Superior temporal gyrus (tissue), 1 donor: ENCODE results near the gene CLDN3.
"Not testable (repeated sequence)": the region's sequence is repeated elsewhere in the genome, so short reads cannot be mapped to it uniquely, and the experiment has no call there.

Source experiments
- DNase-seq: peaks from one replicate; pipeline ENCODE4 v3.0.0-alpha.2; 2016; ENCODE audit errors: extremely low spot score

CLDN3 gene, protein sequence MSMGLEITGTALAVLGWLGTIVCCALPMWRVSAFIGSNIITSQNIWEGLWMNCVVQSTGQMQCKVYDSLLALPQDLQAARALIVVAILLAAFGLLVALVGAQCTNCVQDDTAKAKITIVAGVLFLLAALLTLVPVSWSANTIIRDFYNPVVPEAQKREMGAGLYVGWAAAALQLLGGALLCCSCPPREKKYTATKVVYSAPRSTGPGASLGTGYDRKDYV

DNA sequence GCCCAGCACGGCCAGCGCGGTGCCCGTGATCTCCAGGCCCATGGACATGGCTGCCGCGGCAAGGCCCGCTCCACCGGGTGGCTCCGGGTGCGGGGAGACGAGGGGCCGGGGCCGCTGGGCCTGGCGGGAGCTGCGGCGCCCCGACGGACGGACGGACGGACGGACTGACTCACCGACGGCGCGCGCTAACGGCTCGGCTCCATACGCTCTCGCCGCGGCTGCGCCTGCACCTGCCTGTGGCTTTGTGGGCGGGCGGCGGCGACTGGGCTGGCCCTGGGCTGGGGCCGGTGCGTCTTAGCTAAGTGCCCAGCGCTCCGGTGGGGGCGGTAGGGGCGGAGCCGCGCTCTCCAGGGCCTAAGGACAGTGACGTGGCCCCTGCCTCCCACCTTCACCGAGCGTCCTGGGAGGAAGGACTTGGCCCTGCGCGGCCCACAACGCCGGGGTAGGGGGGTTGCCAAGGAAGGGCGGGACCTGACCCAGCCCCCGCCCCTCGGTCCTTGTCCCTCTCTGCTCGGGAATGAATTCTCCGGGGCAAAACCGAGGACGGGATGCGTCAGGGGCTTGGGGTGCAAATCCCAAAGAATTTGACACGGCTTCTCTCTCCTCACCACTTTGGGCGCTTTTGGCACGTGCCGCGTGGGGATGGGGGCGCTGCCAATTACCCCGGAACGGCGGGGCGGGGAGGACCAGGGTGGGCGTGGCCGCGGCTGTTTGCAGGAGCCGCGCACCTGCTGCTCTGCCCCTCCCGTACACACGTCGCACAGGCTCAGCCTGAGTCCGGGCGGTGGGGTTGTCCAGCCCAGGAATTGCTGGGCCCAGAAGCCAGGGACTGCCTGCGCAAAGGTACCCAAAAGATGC lies at the start of gene CLDN3:
CLDN3 (minus strand) TSS at position 269 of the 858 bp plus-strand sequence; CDS start at position 48, 221 bp downstream.
- no peak for DNase-seq

DNA sequence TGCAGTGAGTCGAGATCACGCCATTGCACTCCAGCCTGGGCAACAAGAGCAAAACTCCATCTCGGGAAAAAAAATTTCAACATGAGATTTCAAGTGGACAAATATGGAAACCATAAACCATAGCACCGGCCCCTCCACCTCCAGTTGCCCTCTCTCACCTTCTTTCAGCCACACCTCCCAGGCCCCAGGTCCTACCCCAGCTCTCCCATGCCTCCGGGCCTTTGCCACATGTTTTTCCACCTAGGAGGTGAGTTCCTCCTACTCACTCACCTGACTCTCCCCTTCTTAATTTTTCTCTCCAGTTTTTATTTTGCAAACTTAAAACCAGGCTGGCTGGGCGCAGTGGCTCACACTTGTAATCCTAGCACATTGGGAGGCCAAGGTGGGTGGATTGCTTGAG lies 47.1 kb upstream of the CLDN3 start:
- DNase-seq, result no peak

DNA sequence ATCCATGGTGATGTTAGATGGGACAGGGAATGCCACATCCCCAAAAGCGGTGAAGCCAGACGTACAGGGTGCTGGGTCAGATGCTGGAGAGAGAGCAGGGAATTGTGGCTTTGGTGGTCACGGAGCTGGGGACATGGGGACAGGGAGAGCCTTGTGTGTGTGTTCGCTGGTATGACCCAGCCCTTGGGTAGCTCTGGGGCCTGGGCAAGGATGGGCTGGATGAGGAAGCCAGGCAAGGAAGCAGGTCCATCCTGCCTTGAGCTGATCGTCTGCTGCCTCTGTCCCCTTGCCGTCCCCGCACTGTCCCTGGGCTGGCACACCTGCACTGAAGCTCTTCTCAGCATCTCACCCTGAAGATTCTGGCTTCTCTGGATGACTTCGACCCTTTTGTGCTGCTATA lies 45.4 kb upstream of the CLDN3 start:
- no peak for DNase-seq

DNA sequence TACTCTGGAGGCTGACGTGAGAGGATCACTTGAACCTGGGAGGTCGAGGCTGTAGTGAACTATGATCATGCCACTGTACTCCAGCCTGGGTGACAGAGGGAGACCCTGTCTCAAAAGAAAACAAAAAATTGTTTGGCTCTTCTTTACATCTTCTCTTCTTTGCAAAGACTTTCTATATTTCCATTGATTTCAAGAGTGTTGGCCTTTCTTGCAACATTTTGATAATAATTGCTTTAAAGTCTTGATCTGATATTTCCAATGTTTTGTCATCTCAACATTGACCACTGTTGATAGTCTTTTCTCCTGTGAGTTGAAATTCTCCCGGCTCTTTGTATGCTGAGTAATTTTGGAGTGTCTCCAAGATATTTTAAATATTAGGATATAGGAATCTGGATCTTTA lies 42.9 kb upstream of the CLDN3 start:
- no peak for DNase-seq

DNA sequence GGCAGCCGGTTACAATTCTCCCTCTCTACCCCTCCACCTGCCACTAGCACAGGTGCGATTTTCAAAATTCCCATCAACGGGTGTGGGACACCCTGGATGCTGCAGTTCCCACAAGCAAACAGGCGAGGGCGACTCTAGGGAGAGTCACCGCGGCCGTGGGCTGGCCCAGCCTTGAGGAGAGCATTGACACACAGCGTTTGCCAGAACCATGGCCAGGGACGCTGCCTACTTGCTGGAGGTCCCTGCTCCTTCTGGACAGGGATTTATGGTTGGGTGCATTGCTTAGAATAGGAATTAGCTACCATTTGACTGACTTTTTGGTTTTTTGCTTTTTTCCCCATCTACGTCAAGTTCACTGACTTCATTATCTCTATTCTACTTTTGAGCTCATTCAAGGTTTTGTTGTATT lies 41.7 kb upstream of the CLDN3 start:
- peak; percentile 20 for DNase-seq

DNA sequence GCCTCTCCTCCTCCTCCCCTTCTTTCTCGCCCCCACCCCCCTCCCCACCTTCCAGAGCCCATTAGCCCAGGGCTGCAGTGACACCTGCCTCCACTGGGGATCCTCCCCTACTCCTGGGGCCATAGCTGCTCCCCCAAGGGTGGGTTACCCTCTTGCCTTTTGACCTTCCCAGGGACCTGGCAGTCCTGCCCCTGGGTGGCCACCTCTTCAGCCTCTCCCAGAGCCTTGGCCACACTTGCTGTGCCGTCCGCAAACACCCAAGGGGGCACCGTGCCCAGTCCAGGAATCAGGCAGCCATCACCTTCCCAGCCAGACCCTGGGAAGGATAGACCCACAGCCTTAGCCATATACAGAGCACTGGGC lies 40.9 kb upstream of the CLDN3 start:
- no peak for DNase-seq

DNA sequence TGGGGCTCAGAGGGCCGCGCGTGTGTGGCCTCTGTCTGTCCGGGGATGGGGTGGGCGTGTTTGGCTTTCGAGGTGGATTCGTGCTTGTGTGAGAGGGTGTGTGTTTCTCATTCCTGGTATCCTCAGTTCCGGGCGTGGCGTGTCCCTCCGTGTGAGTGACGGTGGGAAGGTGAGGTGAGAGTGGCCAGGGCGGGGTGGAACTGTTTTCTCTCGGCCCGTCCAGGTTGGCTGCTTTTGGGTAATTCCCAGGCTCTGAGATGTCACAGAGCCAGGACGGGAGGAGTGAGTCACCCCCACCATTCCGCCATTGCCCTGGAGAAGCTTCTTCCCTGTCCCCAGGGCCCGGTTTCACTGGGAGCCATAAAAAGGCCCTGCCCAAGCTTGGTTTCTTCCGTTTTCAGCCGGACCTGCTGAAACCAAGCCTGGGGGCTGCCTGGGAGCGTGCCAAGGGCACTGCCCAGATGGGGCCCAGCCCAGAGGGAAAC lies 39.4 kb upstream of the CLDN3 start:
- no peak for DNase-seq

DNA sequence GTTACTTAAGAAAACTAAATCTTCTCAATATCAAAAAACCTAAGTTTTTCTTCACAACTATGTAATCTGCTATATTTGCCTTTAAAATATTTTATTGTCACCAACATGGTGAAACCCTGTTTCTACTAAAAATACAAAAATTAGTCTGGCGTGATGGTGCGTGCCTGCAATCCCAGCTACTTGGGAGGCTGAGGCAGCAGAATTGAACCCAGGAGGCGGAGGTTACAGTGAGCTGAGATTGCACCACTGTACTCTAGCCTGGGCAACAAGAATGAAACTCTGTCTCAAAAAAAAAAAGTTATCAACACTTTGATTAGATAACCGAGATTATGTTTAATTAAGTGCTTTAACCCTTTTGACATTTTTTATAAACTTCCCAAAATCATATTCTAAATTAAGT lies 32.4 kb upstream of the CLDN3 start:
- no peak for DNase-seq

DNA sequence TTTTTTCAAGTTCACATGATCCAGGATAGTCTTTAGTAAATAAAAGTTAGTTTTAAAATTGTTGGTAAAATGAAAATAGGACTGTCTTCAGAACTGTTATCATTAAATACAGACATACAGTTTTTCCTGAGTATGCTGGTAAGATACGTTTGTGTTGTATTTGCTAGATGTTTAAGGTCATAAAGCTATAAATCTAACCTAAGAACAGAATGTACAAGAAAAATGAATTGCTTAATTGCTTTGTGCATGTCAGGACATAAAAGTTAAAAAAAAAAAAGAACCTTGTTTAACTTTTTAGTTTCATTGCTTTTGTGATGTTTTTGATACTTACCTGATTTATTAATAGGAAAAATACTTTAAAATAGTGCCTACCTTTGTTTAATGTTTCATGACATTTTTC lies 31.5 kb upstream of the CLDN3 start:
- DNase-seq, result no peak

DNA sequence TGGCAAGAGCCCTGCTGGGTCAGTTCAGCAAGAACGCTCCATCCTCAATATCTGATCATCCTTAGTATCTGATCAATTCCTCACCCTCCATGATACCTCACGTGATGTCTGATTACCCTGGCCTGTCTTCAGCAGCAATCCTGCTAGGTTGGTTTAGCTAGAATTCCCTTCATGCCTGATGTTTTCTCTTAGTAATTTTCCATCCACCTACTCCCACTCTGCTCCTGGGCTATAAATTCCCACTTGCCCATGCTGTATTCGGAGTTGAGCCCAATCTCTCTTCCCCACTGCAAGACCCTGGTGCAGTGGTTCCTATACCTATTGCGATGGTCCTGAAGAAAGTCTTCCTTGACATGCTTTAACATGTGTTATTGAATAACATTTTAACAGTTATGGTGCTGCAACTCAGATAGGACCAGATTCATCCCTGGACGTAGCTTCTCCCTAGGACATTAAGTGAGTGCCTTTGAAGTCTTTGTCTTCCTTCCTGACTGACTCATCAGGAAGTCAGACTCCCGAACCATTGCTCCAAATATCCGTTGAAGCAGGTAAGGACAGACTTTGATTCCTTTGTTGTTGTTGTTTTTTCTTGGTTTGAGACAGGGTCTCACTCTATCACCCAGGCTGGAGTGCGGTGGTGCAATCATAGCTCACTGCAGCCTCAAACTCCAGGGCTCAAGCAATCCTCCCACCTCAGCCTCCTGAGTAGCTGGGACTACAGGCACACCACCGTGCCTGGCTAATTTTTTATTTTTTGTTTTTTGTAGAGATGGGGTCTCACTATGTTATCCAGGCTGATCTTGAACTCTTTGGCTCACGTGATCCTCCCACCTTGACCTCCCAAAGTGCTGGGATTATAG lies 29.4 kb upstream of the CLDN3 start:
- DNase-seq, result no peak

DNA sequence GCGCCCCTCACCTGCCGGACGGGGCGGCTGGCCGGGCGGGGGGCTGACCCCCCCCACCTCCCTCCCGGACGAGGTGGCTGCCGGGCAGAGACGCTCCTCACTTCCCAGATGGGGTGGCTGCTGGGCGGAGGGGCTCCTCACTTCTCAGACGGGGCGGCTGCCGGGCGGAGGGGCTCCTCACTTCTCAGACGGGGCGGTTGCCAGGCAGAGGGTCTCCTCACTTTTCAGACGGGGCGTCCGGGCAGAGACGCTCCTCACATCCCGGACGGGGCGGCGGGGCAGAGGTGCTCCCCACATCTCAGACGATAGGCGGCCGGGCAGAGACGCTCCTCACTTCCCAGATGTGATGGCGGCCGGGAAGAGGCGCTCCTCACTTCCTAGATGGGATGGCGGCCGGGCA lies 27.1 kb upstream of the CLDN3 start:
- not testable (repeated sequence) for DNase-seq

DNA sequence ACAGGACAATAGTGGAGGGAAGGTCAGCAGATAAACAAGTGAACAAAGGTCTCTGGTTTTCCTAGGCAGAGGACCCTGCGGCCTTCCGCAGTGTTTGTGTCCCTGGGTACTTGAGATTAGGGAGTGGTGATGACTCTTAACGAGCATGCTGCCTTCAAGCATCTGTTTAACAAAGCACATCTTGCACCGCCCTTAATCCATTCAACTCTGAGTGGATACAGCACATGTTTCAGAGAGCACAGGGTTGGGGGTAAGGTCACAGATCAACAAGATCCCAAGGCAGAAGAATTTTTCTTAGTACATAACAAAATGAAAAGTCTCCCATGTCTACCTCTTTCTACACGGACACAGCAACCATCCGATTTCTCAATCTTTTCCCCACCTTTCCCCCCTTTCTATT lies 26.6 kb upstream of the CLDN3 start:
- DNase-seq, result not testable (repeated sequence)

DNA sequence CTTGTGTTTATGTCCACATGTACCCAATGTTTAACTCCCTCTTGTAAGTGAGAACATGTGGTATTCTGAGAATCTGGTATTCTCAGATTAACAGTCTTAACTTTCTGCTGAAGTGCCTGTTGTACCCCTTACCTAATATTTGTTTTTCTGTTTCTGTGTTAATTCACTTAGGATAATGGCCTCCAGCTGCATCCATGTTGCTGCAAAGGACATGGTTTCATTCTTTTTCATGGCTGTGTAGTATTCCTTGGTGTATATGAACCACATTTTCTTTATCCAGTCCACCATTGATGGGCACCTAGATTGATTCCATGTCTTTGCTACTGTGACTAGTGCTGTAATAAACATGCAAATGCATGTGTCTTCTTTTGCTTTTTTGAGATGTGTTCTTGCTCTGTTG lies 25.1 kb upstream of the CLDN3 start:
- DNase-seq, result not testable (repeated sequence)

DNA sequence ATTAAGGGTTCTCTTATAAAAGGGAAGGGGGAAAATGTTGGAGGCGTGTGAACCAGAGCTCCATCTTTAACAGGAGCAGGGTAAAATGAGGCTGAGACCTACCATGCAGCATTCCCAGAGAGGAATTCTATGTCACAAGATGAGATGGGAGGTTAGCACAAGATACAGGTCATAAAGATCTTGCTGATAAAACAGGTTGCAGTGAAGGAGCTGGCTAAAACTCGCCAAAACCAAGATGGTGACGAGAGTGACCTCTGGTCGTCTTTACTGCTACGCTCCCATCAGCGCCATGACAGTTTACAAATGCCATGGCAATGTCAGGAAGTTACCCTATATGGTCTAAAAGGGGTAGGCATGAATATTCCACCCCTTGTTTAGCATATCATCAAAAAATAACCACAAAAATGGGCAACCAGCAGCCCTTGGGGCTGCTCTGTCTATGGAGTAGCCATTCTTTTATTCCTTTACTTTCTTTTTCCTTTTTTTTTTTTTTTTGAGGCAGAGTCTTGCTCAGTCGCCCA lies 21.2 kb upstream of the CLDN3 start:
- not testable (repeated sequence) for DNase-seq

DNA sequence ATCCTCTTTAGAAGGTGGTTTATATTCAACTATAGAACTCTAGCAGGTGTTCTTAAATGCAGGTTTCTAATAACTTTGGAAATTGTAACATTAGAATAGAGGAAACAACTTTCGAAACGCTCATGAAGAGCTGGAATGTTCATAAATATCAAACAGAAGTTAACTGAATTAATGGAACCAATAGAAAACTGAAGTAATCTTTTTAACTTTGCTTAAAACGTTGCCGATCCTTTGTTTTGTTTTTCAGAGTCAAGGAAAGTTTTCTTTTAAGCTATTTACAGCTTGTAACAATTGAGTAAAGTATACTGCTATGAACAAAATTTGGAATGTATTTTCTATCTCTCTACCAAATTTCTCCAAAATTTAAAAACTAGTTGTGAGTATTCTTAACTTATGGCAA lies 19.0 kb upstream of the CLDN3 start:
- DNase-seq, result no peak

DNA sequence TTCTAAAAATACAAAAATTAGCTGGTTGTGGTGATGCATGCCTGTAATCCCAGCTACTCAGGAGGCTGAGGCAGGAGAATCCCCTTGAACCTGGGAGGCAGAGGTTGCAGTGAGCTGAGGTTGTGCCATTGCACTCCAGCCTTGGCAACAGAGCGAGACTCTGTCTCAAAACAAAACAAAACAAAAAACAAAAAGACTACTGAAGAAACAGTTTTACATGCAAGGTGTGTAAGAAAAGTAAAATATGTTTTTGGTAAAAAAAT lies 17.6 kb upstream of the CLDN3 start:
- DNase-seq, result not testable (repeated sequence)

DNA sequence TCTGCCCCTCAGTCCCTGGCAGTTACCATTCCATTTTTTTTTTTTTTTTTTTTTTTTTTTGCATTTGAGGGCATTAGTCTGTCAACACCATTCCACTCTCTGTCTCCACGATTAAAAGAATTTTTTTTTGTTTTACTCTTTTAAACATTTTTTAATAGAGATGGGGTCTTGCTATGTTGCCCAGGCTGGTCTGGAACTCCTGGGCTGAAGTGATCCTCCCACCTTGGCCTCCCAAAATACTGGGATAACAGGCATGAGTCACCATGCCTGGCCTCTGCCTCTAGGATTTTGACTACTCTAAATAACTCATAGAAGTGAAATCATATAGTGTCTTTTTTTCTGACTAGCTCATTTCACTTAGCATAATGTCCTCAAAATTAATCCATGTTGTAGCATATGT lies 16.5 kb upstream of the CLDN3 start:
- DNase-seq, result no peak

DNA sequence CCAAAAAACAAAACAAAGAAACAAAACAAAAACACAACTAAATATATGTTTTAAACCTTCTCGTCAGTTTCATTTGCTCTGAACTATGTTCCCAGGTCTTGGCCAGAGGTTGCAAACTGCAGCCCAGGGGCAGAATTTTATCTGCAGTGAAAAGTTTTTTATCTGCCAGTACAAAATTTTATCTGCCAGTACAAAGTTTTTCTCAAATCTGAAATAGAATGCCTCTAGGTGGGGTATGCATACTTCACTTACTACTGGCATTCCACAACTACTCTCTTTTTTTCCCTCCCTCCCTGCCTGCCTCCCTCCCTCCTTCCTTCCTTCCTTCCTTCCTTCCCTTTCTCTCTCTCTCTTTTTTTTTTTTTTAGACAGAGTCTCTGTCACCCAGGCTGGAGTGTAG lies 9.4 kb upstream of the CLDN3 start:
- DNase-seq, result no peak

DNA sequence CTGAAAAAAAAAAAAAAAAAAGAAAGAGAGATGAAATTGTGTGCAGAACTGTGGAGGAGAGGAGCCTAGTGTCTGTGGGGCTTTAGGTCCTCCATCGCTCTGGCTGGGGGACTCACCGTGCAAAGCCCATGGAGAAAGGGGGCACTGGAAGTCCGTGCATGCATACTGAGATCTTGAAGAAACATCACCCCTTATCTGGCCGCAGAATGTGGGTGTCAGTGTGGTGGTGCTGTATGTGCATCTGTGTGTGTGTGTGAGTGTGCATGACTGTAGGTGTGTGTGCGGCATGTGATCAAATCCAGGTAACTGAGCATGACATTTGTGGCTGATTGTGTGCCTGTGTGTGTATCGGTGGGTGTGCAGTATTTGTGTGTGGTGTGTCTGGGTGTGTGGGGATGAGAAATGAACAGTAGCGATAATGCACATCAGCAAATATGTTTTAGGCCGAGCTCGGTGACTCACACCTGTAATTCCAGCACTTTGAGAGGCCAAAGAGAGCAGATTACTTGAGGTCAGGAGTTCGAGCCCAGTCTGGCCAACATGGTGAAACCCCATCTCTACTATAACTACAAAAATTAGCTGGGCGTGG lies 8.8 kb upstream of the CLDN3 start:
- no peak for DNase-seq

DNA sequence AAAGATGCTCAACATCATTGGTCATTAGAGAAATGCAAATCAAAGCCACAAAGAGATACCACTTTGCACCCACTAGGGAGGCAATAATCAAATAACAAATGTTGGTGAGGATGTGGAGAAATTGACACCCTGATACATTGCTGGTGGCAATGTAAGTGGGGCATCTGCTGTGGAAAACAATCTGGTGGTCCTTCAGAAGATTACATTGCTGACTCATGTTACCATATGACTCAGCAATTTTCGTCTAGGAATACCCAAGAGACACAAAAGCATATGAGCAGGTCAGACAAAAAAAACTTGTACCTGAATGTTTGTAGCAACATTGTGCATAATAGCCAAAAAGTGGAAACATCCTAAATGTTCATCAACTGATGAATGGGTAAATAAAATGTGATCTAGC lies 4.9 kb upstream of the CLDN3 start:
- DNase-seq, result no peak

DNA sequence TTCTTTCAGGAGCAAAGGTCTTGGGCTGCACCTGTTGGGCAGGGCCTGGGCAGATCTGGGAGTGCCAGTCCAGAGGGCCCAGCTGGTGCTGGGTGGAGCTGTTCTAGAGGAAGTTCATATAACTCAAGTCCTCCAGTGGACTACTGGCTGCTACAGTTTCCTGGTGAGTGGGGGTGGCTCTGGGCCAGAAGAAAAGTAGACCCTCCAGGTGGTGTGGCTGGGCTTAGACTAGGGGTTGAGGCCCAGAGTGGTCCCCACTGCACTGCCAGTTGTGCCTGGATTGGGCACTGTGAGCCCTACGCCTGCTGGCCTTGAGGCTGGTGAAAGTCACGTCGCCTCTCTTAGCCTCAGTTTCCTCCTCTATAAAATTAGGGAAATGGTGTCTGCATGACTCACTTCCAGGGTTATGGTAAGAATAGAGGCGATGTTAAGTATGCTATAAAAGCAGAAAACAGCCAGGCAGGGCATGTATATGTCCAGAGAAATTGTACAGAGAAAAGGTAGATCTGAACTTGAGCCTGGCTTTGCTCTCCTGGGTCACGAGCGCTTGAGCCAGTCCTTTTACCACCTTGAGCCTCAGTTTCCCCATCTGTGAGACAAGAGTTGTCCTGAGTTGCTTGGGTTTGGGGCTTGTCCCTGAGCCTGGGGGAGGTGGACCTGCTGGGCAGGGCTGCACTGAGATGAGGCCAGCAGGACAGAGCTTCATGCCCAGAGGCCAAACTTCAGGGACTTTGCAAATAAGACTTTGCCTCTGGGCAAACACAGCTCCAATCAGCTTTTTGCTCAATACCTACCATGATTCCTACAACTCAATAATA lies 3.8 kb upstream of the CLDN3 start:
- DNase-seq, result no peak
